ENCODE results near the gene HCCS.

Gene HCCS

DNA sequence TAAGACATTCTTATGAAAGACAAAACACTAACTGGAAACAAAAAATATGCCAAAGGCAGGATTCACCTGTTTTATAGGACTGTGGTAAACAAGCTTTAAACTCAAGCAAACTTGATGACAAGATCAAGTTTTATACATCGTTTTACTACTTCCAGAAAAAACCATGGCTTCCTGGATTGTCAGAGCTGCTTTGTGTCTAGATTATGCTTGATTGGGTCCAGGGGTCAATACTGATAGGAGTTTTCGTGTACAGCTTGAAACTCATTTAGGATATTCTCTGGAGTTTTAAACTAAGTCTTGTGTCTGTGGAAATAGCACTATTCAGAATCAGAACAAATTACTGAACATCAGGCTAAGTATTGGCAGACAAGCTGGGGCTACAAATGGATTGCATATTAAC lies 13.0 kb downstream of the HCCS start:
- no peak for DNase-seq

DNA sequence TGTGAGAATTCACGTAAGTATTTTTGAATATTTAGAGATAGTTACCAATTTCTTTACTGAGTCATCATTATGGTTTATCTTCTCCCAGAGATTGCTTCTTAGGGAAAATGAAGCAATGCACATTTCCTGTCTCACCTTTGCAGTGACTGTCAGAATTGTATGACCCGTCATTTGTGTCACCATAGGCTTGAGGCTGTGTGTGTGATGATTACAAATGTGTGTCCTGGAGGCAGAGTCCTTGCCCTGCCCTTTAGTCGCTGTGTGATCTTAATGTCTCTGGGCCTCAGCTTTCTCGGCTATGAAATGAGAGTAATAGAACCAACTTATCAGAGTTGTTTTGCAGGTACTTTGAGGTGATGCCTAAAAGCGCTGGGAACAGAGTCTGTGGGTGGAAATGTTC lies 13.9 kb downstream of the HCCS start:
- no peak for DNase-seq

DNA sequence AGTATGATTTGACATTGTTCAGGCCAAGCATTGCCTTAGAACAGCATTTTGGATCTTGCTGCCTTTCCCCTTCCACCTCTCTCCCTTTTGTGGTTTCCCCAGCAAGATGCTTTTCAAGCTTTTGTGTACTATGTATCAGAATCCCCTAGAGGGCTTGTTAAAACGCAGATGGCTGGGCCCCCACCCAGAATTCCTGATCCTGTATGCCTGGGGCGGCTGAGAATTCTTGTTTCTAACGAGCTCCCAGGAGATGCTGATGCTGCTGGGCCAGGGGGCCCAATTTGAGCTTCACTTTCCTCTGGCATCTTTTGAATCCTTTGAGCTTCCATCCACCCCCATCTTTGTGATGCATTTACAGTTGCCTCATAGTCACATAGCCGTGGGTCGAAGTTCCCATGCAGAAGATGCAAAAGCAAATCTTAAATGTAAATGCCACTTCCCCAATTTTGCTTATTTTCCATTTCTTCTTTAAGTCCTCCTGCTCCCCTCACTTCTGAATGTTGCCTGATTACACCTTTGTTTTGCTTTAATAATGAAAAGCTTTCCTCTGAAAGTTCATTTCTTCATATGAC lies 18.5 kb downstream of the HCCS start:
- DNase-seq: no peak

DNA sequence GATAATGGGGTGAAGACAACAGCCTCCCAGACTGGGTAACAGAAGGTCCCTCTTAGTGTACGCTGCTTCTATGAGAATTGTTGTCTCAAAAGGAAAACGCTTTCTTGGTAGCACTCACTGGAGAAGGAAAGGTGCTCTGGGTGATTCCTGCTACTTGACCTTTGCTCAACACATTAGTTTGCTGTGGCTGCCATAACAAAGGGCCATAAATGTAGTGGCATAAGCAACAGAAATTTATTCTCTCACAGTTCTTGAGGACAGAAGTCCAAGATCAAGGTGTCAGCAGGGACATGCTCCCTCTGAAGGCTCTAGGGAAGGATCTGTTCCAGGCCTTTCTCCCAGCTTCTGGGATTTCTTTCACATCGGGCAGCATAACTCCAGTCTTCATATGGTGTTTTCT lies 19.0 kb downstream of the HCCS start:
- no peak for DNase-seq

DNA sequence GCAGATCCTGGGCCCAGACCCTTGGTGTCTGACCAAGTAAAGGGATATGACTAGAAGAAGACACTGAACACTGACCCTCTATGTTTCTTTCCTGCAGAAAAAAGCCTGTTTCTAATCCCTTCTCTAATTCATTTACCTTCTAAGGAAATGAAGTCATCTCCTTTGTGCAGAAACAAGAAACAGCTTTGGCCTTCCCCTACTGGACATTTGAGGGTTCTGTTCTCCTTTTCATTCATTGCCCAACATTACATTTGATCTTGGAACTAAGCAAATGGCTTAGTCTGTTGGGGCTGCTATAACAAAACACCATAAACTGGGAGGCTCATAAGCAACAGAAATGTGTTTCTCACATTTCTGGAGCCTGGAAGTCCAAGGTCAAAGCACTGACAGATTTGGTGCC lies 20.0 kb downstream of the HCCS start:
- no peak for DNase-seq

DNA sequence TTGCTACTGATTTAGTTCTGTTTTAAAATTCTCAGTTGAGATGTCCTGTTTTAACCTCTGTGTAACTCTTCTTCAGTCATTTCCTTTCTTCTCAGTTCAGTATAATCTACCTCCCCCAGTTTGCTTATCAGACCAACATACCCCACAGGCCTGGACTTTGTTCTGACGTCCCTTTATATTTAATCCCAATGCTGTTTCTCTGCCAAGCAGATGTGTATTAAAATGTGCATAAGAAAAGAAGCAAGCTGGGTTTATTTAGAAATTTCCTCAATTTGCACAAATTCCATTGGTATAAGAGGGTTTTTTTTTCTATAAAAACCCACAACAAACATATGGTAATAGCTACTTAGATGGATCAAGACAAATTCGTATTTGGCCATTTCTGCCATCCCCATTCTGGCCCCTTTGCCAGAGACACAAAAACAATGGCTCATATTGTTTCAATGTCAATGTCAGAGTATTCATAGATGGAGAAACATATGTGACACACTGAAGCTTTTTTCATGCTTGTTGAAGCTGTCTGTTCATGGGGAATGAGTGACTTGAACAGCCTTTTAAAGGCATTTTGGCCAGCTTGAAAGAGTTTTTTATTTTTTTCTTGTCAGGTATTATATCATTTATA lies 24.5 kb downstream of the HCCS start:
- DNase-seq: no peak

DNA sequence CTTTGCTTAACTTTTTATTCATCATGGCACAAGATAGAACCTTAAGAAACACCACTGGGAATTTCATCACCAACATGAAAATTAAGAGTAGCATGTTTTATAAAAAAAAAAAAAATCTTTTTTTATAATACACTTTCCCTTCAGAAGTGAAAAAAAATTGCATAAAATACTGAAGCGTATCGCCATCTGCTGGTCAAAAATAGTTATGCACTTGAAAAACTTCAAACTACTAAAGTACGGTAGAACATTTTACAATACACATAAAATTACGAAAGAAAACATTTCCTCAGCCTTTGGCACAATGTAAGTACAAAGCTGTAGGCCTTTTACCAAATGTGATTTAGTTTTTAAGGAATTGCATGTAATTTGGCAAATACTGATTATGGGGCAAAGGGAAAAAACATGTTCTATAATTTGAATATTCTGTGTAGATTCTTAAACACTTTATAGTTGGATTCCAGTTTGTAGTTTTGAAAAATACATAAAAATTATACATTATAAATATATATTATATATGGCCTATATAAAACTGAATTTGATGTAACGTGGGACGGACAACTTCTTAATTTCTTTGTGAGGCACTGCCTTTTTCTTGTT lies 26.5 kb downstream of the HCCS start:
- peak; percentile 48 for DNase-seq

DNA sequence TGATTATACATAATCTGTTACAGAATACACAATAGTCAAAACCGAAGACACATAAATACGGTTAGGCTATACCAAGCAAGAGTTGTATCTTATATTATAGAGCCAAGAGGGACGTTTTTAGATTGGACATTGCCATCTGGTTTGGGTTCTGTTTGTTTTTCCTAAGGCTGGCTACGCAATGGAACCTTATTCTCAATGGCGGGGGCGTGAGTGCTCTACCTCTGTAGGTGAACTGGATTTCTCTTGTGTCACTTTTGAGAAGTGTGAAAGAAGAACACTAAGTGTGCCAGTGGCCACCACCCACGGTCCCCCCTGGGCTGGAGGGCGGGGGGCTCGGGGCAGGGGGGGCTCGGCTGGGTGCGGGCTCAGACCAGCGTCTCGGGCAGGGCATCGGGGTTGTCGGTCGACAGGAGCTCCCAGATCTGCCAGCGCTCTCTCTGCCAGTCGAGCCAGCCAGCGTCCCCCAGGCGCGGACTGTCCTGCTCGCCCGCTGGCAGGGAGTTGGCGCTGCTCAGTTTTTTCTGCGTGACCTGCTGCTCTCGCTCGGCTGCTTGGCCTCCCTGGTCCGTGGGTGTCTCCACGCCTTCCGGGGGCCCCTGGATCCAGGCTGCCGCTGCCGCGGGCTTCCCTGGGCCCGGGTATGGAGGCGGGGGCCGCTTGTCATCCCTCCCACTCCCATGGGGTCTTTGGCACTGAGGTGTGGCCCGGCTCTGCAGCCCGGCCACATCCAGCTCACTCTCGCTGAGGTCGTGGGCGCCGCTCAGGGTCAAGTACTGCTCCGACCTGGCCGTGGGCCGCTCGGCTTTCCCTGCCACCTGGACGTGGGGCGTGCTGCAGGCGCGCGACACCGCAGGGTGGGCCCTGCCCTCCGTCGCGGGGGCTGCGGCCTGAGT lies 27.6 kb downstream of the HCCS start:
- no peak for DNase-seq

DNA sequence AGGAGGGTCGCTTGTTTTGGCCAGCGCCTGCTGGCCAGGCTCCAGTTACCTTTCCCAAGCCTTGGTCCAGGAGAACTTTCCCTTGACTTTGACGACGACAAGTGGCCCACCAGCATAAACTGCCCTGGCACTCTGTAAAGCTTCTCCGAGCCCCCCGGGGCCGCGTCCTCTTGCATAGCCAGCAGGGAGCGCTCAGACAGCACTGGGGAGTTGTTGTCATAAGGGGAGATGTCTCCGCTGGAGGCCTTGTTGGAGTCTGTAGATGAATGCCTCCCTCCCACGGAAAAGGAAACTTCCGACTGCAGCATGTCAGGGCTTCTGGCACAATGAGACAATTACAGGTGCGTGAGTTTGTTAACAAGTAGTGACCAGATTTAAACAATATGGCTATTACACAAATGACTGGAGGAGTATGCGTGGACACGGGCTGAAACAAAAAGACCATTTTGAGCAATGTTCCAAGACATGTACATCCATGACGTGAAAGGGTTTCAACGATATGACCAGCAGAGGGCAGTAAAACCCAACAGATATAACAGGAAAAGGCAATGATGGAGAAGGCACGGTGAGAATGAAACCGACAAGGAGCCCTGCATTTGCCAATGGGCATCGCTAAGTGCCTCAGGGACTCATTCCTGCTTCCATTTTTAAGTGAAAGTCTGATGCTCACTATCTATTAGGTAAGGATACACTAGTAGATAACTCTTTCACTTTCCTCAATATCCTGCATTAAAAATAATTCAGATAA lies 33.0 kb downstream of the HCCS start:
- peak; percentile 71 for DNase-seq

DNA sequence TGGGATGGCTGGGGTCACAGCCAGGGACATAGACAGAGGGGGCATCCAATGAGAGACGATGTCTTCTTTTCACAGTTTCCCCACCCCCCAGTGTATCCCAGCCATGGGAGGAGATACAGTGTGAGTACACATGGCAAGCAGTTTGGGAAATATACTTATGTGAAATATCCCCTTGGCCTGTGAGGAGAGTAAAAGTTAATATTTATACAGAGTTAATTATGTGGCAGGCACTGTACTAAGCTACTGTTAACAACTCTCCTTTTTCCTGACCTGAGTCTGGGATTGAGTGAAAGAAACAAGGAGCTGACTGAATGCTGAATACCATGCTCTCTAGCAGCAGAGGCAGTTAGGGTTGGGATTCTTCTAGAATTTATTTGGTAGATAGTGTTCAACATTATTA lies 35.3 kb downstream of the HCCS start:
- DNase-seq: no peak

DNA sequence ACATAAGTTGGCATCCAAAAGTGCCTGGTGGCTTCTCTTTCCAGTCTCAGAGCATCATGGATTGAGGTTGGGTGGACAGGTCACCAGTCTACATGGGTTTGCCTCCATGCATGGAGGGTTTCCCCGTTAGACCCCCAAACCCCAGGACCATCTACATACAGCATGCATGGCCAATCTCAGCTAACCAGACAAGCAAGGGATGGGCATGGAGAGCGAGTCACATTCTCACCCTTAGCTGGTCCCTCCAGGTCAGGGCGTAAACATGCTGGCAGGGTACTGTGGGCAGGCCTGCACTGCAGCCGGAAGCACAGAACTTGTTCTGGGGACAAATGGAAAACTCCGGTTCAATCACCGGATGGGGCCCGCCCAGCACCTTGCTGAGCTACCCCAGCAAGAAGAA lies 37.3 kb downstream of the HCCS start:
- DNase-seq: no peak

DNA sequence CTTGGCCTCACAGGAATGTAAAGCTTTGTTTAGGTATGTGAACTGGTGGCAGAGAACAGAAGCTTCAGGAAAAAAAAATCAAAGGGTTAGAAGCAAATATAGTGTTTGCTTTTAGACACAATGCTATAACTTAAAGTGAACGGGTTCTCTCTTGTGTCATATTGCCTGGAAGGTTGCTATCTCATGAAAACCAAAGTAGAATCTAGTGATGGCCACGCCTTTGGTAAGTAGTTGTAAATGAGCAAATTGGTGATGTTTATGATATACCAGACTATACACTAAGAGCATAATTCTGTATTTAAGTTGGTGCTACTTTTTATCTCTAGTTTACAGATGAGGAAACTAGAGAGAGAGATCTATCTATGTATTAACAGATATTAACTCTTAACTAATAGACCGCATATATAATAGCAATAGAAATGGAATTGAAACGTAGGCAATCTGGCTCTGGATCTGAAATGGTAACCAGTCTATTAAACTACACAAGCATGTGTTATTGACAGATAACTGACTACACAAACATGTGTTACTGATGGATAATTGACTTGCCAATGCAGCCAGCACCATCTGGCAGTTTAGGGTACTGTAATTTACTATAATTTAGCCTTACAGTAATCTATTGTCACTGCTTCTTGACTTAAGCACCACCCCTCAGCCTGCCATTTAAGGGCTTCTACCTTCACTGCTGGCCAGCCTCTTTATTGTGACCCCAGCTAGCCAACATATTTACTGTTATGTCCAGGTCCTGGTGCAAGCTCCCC lies 40.8 kb downstream of the HCCS start:
- DNase-seq: no peak

DNA sequence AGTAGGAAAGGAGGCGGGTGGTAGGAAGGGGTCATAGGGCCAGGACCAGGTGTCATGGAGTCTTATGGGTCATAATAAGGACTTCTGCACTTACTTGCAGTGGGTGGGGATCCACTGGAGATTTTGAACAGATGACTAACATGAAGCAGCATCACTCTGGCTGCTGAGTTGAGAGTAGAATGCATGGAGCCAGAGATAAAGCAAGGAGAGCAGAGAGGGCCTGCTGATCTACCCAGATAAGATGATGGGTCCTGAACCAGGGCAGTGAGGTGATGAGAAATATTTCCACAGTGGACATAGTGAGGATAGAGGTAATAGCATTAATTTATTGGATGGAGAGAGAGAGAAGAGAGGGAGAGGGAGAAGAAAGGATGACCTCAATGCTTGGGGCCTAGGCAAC lies 48.0 kb downstream of the HCCS start:
- DNase-seq: no peak

DNA sequence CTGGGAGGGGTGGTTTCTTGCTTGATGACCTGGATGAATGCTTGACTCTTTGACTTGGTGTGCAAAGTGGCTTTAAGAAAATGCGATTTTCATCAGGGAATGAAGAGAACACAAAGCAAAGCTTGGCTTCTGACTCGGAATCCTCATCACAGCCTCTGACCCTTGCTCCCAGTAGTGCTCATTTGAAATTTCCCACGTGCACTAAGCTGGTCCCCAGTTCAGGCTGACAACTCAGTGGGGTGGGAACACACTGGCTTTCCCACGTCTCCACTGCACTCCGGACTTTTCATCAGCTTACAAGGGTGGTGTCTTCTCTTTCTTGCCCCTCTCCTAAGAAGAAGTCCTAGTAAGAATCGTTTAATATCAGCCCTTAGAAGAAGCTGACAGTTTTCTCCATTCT lies 53.3 kb downstream of the HCCS start:
- no peak for DNase-seq

DNA sequence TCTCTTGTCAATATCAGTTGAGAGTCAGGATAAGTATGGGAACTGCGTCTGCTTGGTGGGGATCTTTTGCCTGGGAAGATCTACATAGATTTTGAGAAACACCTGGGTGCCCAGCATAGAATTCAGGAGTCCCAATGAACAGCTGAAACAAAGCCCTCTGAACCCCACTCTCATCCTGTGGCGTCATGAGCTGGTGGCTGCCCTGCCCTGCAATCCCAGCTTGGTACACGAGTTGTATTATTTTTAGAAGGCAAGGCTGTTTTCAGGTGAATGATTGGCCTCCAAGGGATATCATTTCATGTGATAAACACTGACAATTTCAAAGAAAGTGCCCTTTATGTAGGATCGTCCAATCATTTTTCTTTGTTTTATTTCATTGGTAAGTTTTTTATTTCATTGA lies 60.8 kb downstream of the HCCS start:
- DNase-seq: no peak

DNA sequence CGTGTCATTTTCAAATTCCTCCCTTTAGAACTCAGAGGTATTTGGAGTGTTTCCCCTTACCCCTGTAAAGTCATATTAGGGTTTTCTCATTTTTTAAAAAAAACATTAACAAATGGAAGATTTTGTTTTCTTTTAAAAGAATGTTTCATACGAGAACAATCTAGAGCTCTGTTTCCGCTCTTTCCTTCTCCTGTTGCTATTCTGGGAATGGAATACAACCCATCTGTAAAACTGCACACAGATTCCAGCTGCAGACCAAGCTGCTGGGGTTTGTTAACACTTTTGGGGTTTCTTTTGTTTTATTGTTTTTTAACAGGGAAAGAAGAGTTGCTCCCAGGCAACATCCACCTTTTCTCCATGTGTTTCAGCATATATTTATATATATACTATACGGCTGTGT lies 61.3 kb downstream of the HCCS start:
- no peak for DNase-seq
